ENCODE measurements around the gene PHKA2.

Gene PHKA2

DNA sequence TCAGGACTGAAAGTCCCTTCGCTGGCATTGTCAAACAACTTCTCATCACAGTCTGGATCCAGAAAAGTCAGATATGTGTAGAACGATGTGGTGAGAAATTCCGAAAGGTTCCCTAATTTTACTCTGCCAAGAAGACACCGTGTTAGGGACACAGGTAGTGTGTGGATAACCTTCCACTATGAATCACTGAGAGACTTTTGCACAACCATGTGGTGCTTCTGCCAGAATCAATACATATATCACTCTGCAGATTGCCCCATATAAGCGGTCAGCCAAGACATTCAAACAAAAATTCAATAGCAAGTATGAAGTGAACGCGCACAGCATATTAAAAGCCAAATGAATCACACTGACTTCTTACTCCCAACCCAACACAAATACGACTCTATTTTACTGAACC, 63.8 kb downstream of the PHKA2 start:
- H3K27ac ChIP-seq: no peak overlapping the region
- TF ChIP-seq, protein P1, sequence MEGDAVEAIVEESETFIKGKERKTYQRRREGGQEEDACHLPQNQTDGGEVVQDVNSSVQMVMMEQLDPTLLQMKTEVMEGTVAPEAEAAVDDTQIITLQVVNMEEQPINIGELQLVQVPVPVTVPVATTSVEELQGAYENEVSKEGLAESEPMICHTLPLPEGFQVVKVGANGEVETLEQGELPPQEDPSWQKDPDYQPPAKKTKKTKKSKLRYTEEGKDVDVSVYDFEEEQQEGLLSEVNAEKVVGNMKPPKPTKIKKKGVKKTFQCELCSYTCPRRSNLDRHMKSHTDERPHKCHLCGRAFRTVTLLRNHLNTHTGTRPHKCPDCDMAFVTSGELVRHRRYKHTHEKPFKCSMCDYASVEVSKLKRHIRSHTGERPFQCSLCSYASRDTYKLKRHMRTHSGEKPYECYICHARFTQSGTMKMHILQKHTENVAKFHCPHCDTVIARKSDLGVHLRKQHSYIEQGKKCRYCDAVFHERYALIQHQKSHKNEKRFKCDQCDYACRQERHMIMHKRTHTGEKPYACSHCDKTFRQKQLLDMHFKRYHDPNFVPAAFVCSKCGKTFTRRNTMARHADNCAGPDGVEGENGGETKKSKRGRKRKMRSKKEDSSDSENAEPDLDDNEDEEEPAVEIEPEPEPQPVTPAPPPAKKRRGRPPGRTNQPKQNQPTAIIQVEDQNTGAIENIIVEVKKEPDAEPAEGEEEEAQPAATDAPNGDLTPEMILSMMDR (IDR thresholded peaks at IDR 0.05): no peak
- TF ChIP-seq ZFX (IDR thresholded peaks at IDR 0.05; ENCODE audit: borderline replicate concordance): no peak

DNA sequence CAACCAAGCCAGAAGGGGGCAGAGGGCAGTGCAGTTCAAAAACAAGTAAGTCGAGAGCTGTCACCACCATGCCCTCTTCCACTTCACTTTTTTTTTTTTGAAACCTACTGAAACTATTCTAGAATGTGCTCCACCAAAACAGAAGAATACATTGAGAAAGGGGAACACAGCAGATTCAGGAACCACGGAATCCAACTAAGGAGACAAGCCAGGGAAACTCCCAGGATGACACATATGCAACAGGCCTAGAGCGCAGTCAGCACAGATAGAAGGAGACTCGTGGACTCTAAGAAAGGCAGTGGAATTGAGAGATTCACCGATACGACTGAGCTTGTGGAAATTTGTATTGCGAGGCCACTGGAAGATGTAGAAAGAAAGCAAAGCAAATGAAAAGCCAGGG, 66.1 kb downstream of the PHKA2 start:
- TF ChIP-seq, protein P1 (IDR thresholded peaks at IDR 0.05): no peak
- TF ChIP-seq ZFX (IDR thresholded peaks at IDR 0.05; ENCODE audit: borderline replicate concordance): no peak
- H3K27ac ChIP-seq: no peak overlapping the region

DNA sequence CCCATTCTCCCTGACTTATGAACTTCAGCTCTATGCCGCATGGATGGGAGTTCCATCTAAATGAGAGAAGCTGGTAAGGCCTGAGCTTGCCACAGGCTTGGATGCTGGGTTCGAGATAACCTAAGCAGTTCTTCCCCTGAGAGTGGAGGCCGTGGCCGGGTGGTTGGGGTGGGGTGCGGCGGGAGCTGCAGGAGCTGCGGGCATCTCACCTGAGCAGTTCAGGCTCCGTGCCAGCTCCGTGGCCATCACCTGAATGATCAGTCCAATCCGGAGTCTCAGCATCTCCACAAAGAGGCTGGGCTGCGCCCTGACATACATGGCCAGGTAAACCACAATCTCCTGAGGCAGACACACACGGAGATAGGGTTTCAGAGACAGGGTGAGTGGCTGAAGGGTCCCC, 77.6 kb downstream of the PHKA2 start:
- no peak for TF ChIP-seq ZFX (IDR thresholded peaks at IDR 0.05; ENCODE audit: borderline replicate concordance)
- TF ChIP-seq, protein P1 (IDR thresholded peaks at IDR 0.05): no peak
- H3K27ac ChIP-seq: no peak overlapping the region

DNA sequence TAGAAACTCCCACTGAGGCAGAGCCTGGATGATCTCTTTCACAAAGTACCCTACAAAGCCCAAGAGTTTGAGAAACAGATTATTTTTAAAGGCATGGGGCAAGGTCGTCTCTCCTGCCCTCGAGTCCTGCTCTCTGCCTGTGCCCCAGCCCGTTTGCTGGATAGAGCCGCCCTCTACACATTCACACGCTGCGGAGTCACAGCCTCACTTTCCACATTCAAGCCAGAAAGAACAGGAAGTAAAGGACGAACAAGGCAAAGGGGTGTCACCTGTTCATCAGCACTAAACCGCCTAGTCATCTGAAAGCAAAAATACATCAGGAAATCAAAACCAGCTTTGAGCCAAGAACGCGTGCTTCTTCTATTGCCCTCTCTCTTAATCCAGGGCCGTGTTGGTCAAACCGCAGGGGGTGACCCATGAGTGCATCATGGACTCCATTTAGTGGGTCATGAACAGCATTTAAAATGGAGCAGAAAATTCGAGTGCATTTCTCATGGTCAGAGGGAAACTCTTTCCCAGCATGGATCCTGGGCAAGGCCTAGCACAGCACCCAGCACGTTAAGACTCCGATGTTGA, 83.4 kb downstream of the PHKA2 start:
- TF ChIP-seq ZFX (IDR thresholded peaks at IDR 0.05; ENCODE audit: borderline replicate concordance): no peak
- TF ChIP-seq, protein P1 (IDR thresholded peaks at IDR 0.05): no peak
- no peak overlapping the region for H3K27ac ChIP-seq

DNA sequence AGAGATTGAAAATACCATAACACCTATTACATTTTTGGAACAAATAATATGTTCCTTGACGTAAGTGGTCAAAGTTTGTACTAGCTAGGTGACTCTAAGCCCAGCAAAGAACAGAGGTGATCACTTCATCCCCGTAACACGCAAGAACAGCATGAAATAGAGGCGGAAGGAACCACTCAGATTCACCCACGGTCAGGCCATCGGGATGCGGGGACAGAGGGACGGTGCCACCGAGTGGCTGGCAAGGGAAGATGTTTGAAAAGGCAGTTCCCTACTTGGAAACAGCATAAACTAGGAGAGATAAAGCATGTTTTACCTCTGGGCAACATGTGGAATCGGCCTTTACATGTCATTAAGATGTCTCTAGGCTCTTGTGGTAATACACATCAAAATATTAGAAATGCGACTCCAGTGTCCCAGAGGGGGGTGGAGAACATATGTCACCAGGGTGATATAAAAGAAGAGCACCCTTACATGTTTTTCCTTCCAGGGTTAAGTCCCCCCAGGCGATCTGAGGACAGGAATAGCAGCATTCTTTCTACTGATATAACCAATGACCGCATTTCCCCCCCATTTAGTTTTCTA, 84.0 kb downstream of the PHKA2 start:
- no peak overlapping the region for H3K27ac ChIP-seq

DNA sequence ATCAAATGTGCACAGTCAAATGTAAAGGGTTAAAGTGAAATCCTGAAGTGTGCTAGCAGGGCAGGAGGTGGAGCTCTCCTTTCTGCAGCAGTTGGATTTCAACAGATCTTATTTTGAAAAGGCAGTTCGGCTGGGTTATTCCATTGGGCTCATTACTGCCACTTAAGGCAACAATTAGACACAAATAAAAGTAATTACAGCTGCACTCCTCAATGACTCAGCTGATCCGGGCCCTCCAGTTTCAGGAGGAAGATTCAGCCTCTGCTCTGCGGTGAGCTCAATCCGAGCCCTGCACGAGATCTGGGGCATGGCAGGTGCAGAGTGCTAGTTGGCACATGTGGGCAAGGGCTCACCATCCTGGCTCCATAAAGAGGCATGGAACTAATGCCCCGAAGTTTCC, 85.4 kb downstream of the PHKA2 start:
- H3K27ac ChIP-seq: no peak overlapping the region
- no peak for TF ChIP-seq ZFX (IDR thresholded peaks at IDR 0.05; ENCODE audit: borderline replicate concordance)
- TF ChIP-seq, protein P1 (IDR thresholded peaks at IDR 0.05): no peak

More for the DNA sequence above, 84.0 kb downstream of the PHKA2 start:
- no peak for TF ChIP-seq ZFX (IDR thresholded peaks at IDR 0.05; ENCODE audit: borderline replicate concordance)
- TF ChIP-seq, protein P1 (IDR thresholded peaks at IDR 0.05): peak; percentile 35

DNA sequence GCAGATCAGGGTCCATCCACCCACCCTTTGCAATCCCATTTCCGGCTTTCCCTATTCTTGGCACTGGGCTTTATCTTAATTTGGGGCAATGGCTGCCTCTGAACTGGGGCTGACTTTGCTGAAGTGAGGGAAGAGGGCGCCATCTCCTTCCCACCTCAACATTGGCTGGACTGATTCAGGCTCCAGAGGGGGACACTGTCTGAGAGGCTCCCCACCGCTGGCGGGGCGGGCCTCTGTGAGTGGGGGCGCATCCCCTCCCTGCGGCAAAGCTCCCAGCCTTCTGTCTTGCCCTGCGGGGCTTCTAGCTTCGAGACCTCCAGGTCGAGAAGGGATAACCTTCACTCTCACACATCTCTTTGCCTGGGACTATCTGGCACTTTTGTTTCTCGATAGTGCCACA, 85.8 kb downstream of the PHKA2 start:
- TF ChIP-seq, protein P1 (IDR thresholded peaks at IDR 0.05): no peak
- TF ChIP-seq ZFX (IDR thresholded peaks at IDR 0.05; ENCODE audit: borderline replicate concordance): no peak
- no peak overlapping the region for H3K27ac ChIP-seq
